ENCODE measurements around the gene FGF19. TPM values are rescaled to one million over a fixed set of nuclear protein-coding genes. Genes with fewer than 3 reads are reported as not detected.

The FGF19 gene
- polyA plus RNA-seq, 4 donors: 0.43 to 2.3 (median 1.1) TPM

- DNase-seq (ENCODE audit: low read depth in 4 of 4, low spot score in 2 of 4): no peak
Observed at GRCh38 chr11:69718912-69719311, 15.1 kb upstream of the FGF19 start.

GRCh38 chr11:69718147-69718546 is 14.3 kb upstream of the FGF19 start:
- no peak for DNase-seq (ENCODE audit: low read depth in 4 of 4, low spot score in 2 of 4)

- DNase-seq (ENCODE audit: low read depth in 4 of 4, low spot score in 2 of 4): no peak
Observed at GRCh38 chr11:69716891-69717747, 13.3 kb upstream of the FGF19 start.

GRCh38 chr11:69716099-69716498 is 12.3 kb upstream of the FGF19 start:
- DNase-seq (ENCODE audit: low read depth in 4 of 4, low spot score in 2 of 4): no peak

- no peak for DNase-seq (ENCODE audit: low read depth in 4 of 4, low spot score in 2 of 4)
Observed at GRCh38 chr11:69715446-69715845, 11.6 kb upstream of the FGF19 start.

GRCh38 chr11:69711822-69712801 is 8.3 kb upstream of the FGF19 start:
- DNase-seq (ENCODE audit: low read depth in 4 of 4, low spot score in 2 of 4): no peak

- no peak for DNase-seq (ENCODE audit: low read depth in 4 of 4, low spot score in 2 of 4)
Observed at GRCh38 chr11:69708736-69709401, 5.0 kb upstream of the FGF19 start.

- DNase-seq (ENCODE audit: low read depth in 4 of 4, low spot score in 2 of 4): no peak
Observed at GRCh38 chr11:69707176-69707575, 3.4 kb upstream of the FGF19 start.

GRCh38 chr11:69705901-69706787 is 2.3 kb upstream of the FGF19 start:
- DNase-seq (ENCODE audit: low read depth in 4 of 4, low spot score in 2 of 4): no peak

- no peak for DNase-seq (ENCODE audit: low read depth in 4 of 4, low spot score in 2 of 4)
Observed at GRCh38 chr11:69705351-69705811, 1.6 kb upstream of the FGF19 start.

- no peak for DNase-seq (ENCODE audit: low read depth in 4 of 4, low spot score in 2 of 4)
Observed at GRCh38 chr11:69704508-69705253, 859 bp upstream of the FGF19 start.

GRCh38 chr11:69703453-69703767 is 412 bp downstream of the FGF19 start:
- DNase-seq (ENCODE audit: low read depth in 4 of 4, low spot score in 2 of 4): no peak

GRCh38 chr11:69702769-69703452 is 911 bp downstream of the FGF19 start:
- DNase-seq (ENCODE audit: low read depth in 4 of 4, low spot score in 2 of 4): no peak

GRCh38 chr11:69702239-69702691 is 1.6 kb downstream of the FGF19 start:
- no peak for DNase-seq (ENCODE audit: low read depth in 4 of 4, low spot score in 2 of 4)

- DNase-seq (ENCODE audit: low read depth in 4 of 4, low spot score in 2 of 4): peak in 1 of 4 donors; percentile 56
Observed at GRCh38 chr11:69700278-69701140, 3.3 kb downstream of the FGF19 start.

GRCh38 chr11:69699213-69699612 is 4.6 kb downstream of the FGF19 start:
- no peak for DNase-seq (ENCODE audit: low read depth in 4 of 4, low spot score in 2 of 4)

- DNase-seq (ENCODE audit: low read depth in 4 of 4, low spot score in 2 of 4): no peak
Observed at GRCh38 chr11:69698362-69698761, 5.5 kb downstream of the FGF19 start.

GRCh38 chr11:69697861-69698260 is 6.0 kb downstream of the FGF19 start:
- no peak for DNase-seq (ENCODE audit: low read depth in 4 of 4, low spot score in 2 of 4)
